IPS-18c (cell line): ENCODE results near the gene BAHCC1.
A peak's percentile ranks its signal among the peaks of the same experiment; 100 is the strongest.
"Not testable (repeated sequence)": the region's sequence is repeated elsewhere in the genome, so short reads cannot be mapped to it uniquely, and the experiment has no call there.

Experiments used
- H3K4me3 ChIP-seq: 2 replicates; pipeline ENCODE4 v1.7.0; 2013; ENCODE audit warnings: low read depth, mild to moderate bottlenecking, low read length, moderate library complexity; ENCODE audit not compliant: insufficient read depth
- H3K9me3 ChIP-seq: one replicate; pipeline ENCODE4 v1.6.1; 2013; ENCODE audit warnings: mild to moderate bottlenecking, low read length, moderate library complexity; ENCODE audit not compliant: control insufficient read depth, insufficient read depth

BAHCC1 gene

GRCh38 chr17:81394921-81395599 is at the start of gene BAHCC1:
BAHCC1 (plus strand) TSS chr17:81395457; CDS start chr17:81399740, 4,283 bp downstream.
- H3K9me3 ChIP-seq, result no peaks in the 10 kb centered on the region
- H3K4me3 ChIP-seq, result peak within 1 kb of the TSS; percentile 64

GRCh38 chr17:81346090-81346907 is 49.0 kb upstream of the BAHCC1 start:
- no peaks in the 10 kb centered on the region for H3K9me3 ChIP-seq
- H3K4me3 ChIP-seq, result peak overlapping the region; percentile 85

- Histone ChIP-seq H3K9me3 (no peaks in the 10 kb centered on the region), H3K4me3 (peak overlapping the region; percentile 85)
Measured at GRCh38 chr17:81346908-81347349, 48.3 kb upstream of the BAHCC1 start.

- no peaks in the 10 kb centered on the region for H3K9me3 ChIP-seq
- H3K4me3 ChIP-seq, result no peak overlapping the region
Measured at GRCh38 chr17:81347437-81347836, 47.8 kb upstream of the BAHCC1 start.

- Histone ChIP-seq H3K4me3 (no peak overlapping the region), H3K9me3 (no peaks in the 10 kb centered on the region)
Measured at GRCh38 chr17:81348097-81349055, 46.9 kb upstream of the BAHCC1 start.

GRCh38 chr17:81349397-81350319 is 45.6 kb upstream of the BAHCC1 start:
- no peaks in the 10 kb centered on the region for H3K9me3 ChIP-seq
- H3K4me3 ChIP-seq, result no peak overlapping the region

- Histone ChIP-seq H3K4me3 (no peak overlapping the region), H3K9me3 (no peaks in the 10 kb centered on the region)
Measured at GRCh38 chr17:81350320-81350890, 44.9 kb upstream of the BAHCC1 start.

GRCh38 chr17:81351329-81352052 is 43.8 kb upstream of the BAHCC1 start:
- not testable (repeated sequence) for H3K9me3 ChIP-seq, H3K4me3 ChIP-seq

GRCh38 chr17:81352056-81352455 is 43.2 kb upstream of the BAHCC1 start:
- H3K4me3 ChIP-seq, H3K9me3 ChIP-seq: not testable (repeated sequence)

GRCh38 chr17:81354252-81354953 is 40.9 kb upstream of the BAHCC1 start:
- no peak overlapping the region for H3K4me3 ChIP-seq
- no peaks in the 10 kb centered on the region for H3K9me3 ChIP-seq

GRCh38 chr17:81354954-81355347 is 40.3 kb upstream of the BAHCC1 start:
- Histone ChIP-seq H3K9me3 (no peaks in the 10 kb centered on the region), H3K4me3 (no peak overlapping the region)

GRCh38 chr17:81359218-81359617 is 36.0 kb upstream of the BAHCC1 start:
- no peaks in the 10 kb centered on the region for H3K9me3 ChIP-seq
- H3K4me3 ChIP-seq, result no peak overlapping the region

GRCh38 chr17:81362001-81362400 is 33.3 kb upstream of the BAHCC1 start:
- not testable (repeated sequence) for H3K4me3 ChIP-seq, H3K9me3 ChIP-seq

- Histone ChIP-seq H3K9me3 (peaks cover 2% of the 10 kb centered on the region), H3K4me3 (no peak overlapping the region)
Measured at GRCh38 chr17:81364278-81365147, 30.7 kb upstream of the BAHCC1 start.
